Naive thymus-derived CD4-positive, alpha-beta T cell (primary cell): ENCODE measurements around the gene KAT8. TPM values are rescaled to one million over a fixed set of nuclear protein-coding genes. Genes with fewer than 3 reads are reported as not detected.

Experiments
- ATAC-seq: fragments of 150-1000 bp; cut with Tn5 transposase; 2 replicates; pipeline ENCODE4 v1.10.0; 2021; ENCODE audit warnings: mild to moderate bottlenecking, moderate library complexity
- CTCF ChIA-PET: fragments of 350-600 bp; sonication (Branson Sonifier 250); formaldehyde crosslinking; loops from one replicate; lab custom pipeline; 2021; ENCODE audit warnings: antibody characterized with exemption; lab: Charles Lee
- POLR2A ChIA-PET: fragments of 350-600 bp; sonication (Branson Sonifier 250); formaldehyde crosslinking; loops from one replicate; lab custom pipeline; 2021; ENCODE audit warnings: antibody characterized with exemption, inconsistent platforms; lab: Charles Lee
- DNase-seq, 9 donors: peaks; one replicate each; pipeline versions ENCODE4 v3.0.0 to v3.0.0-alpha.2; 2020 to 2022; ENCODE audit warnings: mixed read lengths in 1 of 9
- H3K27ac ChIP-seq: one replicate; pipeline ENCODE4 v1.7.0; 2013; ENCODE audit warnings: mild to moderate bottlenecking, low read depth, low read length, moderate library complexity
- H3K27me3 ChIP-seq, 2 donors: one replicate each; pipeline ENCODE4 v1.7.0; 2013; ENCODE audit warnings: low read length in 2 of 2, mild to moderate bottlenecking in 2 of 2, moderate library complexity in 2 of 2; ENCODE audit not compliant: control insufficient read depth in 2 of 2, insufficient read depth in 2 of 2
- H3K36me3 ChIP-seq, 3 experiments: 1 replicate in 2 of 3; 2 replicates in 1 of 3; pipeline ENCODE4 v1.7.0; 2013; ENCODE audit warnings: low read length in 3 of 3, mild to moderate bottlenecking in 3 of 3, moderate library complexity in 1 of 3; ENCODE audit not compliant: insufficient read depth in 3 of 3, control insufficient read depth in 2 of 3
- H3K4me1 ChIP-seq, 2 donors: one replicate each; pipeline ENCODE4 v1.7.0; 2013; ENCODE audit warnings: low read length in 2 of 2, mild to moderate bottlenecking in 2 of 2, moderate library complexity in 1 of 2; ENCODE audit not compliant: control insufficient read depth in 2 of 2, insufficient read depth in 2 of 2
- H3K4me3 ChIP-seq: 2 replicates; pipeline ENCODE4 v1.7.0; 2013; ENCODE audit warnings: mild to moderate bottlenecking, low read length
- H3K9me3 ChIP-seq, 3 experiments: 1 replicate in 2 of 3; 2 replicates in 1 of 3; pipeline ENCODE4 v1.7.0; 2013; ENCODE audit warnings: low read length in 3 of 3; ENCODE audit not compliant: control insufficient read depth in 2 of 3
- H3K27ac Mint-ChIP-seq, 9 donors: one replicate each; pipeline ENCODE4 v1.8.0; 2020 to 2022; ENCODE audit warnings: mixed read lengths in 9 of 9, mild to moderate bottlenecking in 8 of 9, moderate library complexity in 5 of 9, inconsistent platforms in 2 of 9
- H3K27me3 Mint-ChIP-seq, 5 donors: one replicate each; pipeline ENCODE4 v1.8.0; 2021 to 2022; ENCODE audit warnings: mixed read lengths in 5 of 5, mild to moderate bottlenecking in 1 of 5
- H3K36me3 Mint-ChIP-seq, 5 donors: one replicate each; pipeline ENCODE4 v1.8.0; 2020 to 2022; ENCODE audit warnings: mixed read lengths in 5 of 5, mild to moderate bottlenecking in 3 of 5, inconsistent platforms in 1 of 5
- H3K4me1 Mint-ChIP-seq, 7 donors: one replicate each; pipeline ENCODE4 v1.8.0; 2020 to 2022; ENCODE audit warnings: mixed read lengths in 7 of 7, mild to moderate bottlenecking in 3 of 7, inconsistent platforms in 1 of 7
- H3K4me3 Mint-ChIP-seq, 10 donors: one replicate each; pipeline ENCODE4 v1.8.0; 2020 to 2022; ENCODE audit warnings: mild to moderate bottlenecking in 10 of 10, mixed read lengths in 10 of 10, moderate library complexity in 6 of 10, inconsistent platforms in 2 of 10
- H3K9me3 Mint-ChIP-seq, 11 donors: one replicate each; pipeline ENCODE4 v1.8.0; 2020 to 2022; ENCODE audit warnings: mixed read lengths in 11 of 11, mild to moderate bottlenecking in 4 of 11, inconsistent platforms in 1 of 11, moderate library complexity in 1 of 11
- intact Hi-C, 2 donors: fragments of 100-400 bp; cut with micrococcal nuclease; formaldehyde crosslinking; loops; one replicate each; pipeline ENCODE4 v1.15.1; 2023
- polyA plus RNA-seq, 2 donors: library from polyadenylated mRNA; unstranded; fragments of 300-500 nt; fragmentation: Illumina TruSeq; gene quantifications; one replicate each; pipeline ENCODE4 v1.2.3, GENCODE V29; 2021
- total RNA-seq, 6 experiments: library from RNA in 5 of 6; stranded (reverse) in 5 of 6; gene quantifications; 1 replicate in 5 of 6; 2 replicates in 1 of 6; pipeline ENCODE4 v1.2.3 and lab custom pipeline; 2021 to 2026

Gene KAT8
- total and polyA plus RNA-seq, 7 experiments from 2014 or later, result 63.0 to 134 (median 109) TPM

DNA sequence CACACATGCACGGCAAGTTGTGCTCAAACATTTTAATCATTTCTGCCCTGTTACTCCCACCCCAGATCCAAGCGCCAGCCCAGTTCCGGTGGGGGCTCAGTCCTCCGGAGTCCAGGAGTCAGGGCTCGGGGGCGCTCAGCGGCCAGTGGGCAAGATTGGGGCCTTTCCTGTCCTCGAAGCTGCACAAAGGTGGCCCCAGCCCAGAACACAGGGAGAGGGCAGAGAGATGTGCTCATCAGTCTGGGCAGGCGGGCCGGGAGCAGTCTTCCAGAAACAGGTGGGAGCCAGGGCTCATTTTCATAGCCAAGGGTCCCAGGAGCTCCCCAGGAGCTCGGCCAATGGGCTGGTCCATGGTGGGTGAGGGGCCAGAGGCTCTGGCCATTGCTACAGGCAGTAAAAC is 14.0 kb downstream of the KAT8 start:
- no peak overlapping the region for H3K27ac ChIP-seq
- no peak for DNase-seq
- no peak overlapping the region for H3K27ac Mint-ChIP-seq

DNA sequence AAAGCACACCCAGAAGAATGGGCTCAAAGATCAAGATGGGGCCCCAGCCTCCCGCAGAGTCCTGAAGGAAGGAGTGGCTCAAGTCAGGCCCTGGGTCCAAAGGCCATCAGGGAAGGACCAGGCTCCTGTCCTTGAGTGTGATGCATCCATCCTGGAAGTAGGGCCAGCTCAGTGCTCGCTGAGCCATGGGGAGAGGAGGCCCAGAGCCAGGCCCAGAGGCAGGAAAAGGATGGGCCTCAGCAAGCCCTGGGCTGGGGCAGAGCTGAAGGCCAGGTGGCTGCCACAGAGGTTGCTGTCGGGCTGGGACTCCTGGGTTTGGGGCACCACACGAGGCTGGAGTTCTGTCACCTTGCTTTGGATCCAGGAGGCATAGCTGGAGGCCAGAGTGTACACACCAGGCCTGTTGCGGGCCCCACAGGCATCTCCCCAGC is 14.4 kb downstream of the KAT8 start:
- no peak overlapping the region for H3K27ac ChIP-seq
- H3K9me3 ChIP-seq, result no peaks in the 10 kb centered on the region
- Mint-ChIP-seq H3K9me3 (no peaks in the 10 kb centered on the region), H3K4me3 (no peak overlapping the region), H3K36me3 (peaks cover 0 to 10% (median 4%) of the 10 kb centered on the region in 5 donors), H3K27ac (no peak overlapping the region), H3K4me1 (peaks cover 3 to 14% (median 9%) of the 10 kb centered on the region in 7 donors), H3K27me3 (no peaks in the 10 kb centered on the region)
- ChIA-PET CTCF (interaction anchor here (1.1 kb wide), 1 partner anchor 20 kb away, joined by 3 read pairs; no protein-coding TSS in a partner anchor), POLR2A (interaction anchor here (0.7 to 1.9 kb wide), 2 partner anchors 10 to 71 kb away, joined by 3 to 8 read pairs; partner anchors contain the start of gene PYCARD)
- H3K36me3 ChIP-seq, result peaks cover 5 to 69% (median 8%) of the 10 kb centered on the region in 3 experiments
- ATAC-seq (no peak), DNase-seq (no peak)
- H3K4me3 ChIP-seq, result no peak overlapping the region
- intact Hi-C loops, result no loop called here
- no peaks in the 10 kb centered on the region for H3K4me1 ChIP-seq
- H3K27me3 ChIP-seq, result no peaks in the 10 kb centered on the region

More for the DNA sequence above, 14.0 kb downstream of the KAT8 start:
- ChIA-PET POLR2A (interaction anchor here (0.7 to 1.9 kb wide), 2 partner anchors 10 to 71 kb away, joined by 3 to 8 read pairs; partner anchors contain the start of gene PYCARD), CTCF (interaction anchor here (1.1 kb wide), 1 partner anchor 20 kb away, joined by 3 read pairs; no protein-coding TSS in a partner anchor)
- no peaks in the 10 kb centered on the region for H3K27me3 Mint-ChIP-seq
- no peaks in the 10 kb centered on the region for H3K9me3 Mint-ChIP-seq
- no peak overlapping the region for H3K4me3 Mint-ChIP-seq
- Histone ChIP-seq H3K9me3 (no peaks in the 10 kb centered on the region), H3K27me3 (no peaks in the 10 kb centered on the region), H3K36me3 (peaks cover 5 to 70% (median 8%) of the 10 kb centered on the region in 3 experiments), H3K4me3 (no peak overlapping the region), H3K4me1 (no peaks in the 10 kb centered on the region)
- ATAC-seq, result no peak
- peaks cover 0 to 11% (median 4%) of the 10 kb centered on the region in 5 donors for H3K36me3 Mint-ChIP-seq
- H3K4me1 Mint-ChIP-seq, result peaks cover 3 to 15% (median 9%) of the 10 kb centered on the region in 7 donors
- intact Hi-C loops, result no loop called here

DNA sequence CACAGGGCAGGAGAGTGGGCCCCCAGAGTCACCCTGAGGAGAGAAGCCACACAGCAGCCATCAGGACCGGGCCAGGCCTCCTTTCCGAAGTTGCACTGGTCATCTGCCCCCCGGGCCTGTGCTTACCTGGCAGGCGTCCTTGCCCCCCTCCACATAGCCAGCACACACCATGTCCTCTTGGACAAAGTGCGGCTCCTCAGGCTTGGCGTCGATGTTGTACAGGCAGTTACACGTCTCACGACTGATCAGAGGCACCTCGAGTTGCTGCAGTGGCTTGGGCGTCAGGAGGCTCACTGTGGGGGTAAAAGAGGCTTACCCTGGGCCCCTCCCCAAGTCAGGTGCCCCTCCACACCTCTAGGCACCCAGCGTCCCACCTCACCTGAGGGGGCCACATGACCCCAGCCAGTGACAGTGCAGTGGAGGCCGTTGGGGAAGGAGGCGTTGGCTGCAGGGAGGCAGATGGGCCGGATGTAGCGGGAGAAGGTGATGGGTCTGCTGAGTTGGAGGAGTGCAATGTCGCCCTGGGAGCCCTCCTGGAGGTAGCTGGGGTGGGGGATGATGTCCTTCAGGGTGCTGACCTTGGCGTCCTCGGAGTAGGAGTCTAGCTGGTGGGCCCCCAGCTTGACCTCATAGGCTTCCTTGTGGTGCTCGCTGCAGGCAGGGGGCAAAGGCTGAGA is 15.0 kb downstream of the KAT8 start:
- no peaks in the 10 kb centered on the region for H3K27me3 ChIP-seq
- peaks cover 5 to 63% (median 6%) of the 10 kb centered on the region in 3 experiments for H3K36me3 ChIP-seq
- H3K27ac Mint-ChIP-seq, result no peak overlapping the region
- no peak overlapping the region for H3K4me3 ChIP-seq
- intact Hi-C loops, result no loop called here
- ChIA-PET POLR2A (no interaction called here), CTCF (interaction anchor here (1.1 kb wide), 1 partner anchor 21 kb away, joined by 3 read pairs; no protein-coding TSS in a partner anchor)
- no peaks in the 10 kb centered on the region for H3K27me3 Mint-ChIP-seq
- no peak overlapping the region for H3K27ac ChIP-seq
- H3K36me3 Mint-ChIP-seq, result peaks cover 0 to 10% (median 4%) of the 10 kb centered on the region in 5 donors
- H3K4me3 Mint-ChIP-seq, result no peak overlapping the region
- H3K9me3 ChIP-seq, result no peaks in the 10 kb centered on the region
- peaks cover 3 to 14% (median 9%) of the 10 kb centered on the region in 7 donors for H3K4me1 Mint-ChIP-seq
- no peaks in the 10 kb centered on the region for H3K9me3 Mint-ChIP-seq
- no peak for ATAC-seq
- no peak for DNase-seq
- H3K4me1 ChIP-seq, result no peaks in the 10 kb centered on the region

DNA sequence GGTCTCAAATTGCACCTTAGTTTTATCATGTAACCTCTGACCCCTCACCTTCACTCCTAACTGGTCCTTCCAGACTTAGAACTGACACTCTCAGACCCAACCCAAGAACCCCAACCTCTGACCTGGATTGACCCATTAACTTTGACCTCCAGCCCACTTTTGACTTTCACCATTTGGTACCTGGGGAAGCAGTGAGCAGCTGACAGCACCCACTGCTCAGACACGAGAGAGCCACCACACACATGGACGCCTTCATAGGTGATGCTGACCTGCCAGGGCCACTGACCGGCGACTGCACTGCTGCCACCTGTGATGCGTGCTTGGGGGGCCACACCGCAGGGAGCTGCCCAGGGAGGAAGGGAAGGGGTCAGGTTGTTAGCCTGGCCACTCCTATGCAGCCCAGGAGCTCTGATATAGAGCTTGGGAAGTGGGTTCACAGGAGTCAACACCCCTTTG is 15.6 kb downstream of the KAT8 start:
- Mint-ChIP-seq H3K4me1 (peaks cover 0 to 10% (median 7%) of the 10 kb centered on the region in 7 donors), H3K9me3 (no peaks in the 10 kb centered on the region), H3K36me3 (peaks cover 0 to 6% (median 1%) of the 10 kb centered on the region in 5 donors), H3K4me3 (no peak overlapping the region), H3K27ac (peak overlapping the region in 4 of 9 donors; percentile 9 to 73 (median 34)), H3K27me3 (no peaks in the 10 kb centered on the region)
- Histone ChIP-seq H3K27me3 (no peaks in the 10 kb centered on the region), H3K9me3 (no peaks in the 10 kb centered on the region), H3K4me3 (no peak overlapping the region), H3K4me1 (no peaks in the 10 kb centered on the region), H3K27ac (no peak overlapping the region), H3K36me3 (peaks cover 0 to 57% (median 5%) of the 10 kb centered on the region in 3 experiments)
- intact Hi-C loops, result no loop called here
- no peak for ATAC-seq
- POLR2A ChIA-PET, result no interaction called here
- CTCF ChIA-PET, result interaction anchor here (0.6 kb wide), 1 partner anchor 246 kb away, joined by 3 read pairs; no protein-coding TSS in a partner anchor
- DNase-seq, result no peak

DNA sequence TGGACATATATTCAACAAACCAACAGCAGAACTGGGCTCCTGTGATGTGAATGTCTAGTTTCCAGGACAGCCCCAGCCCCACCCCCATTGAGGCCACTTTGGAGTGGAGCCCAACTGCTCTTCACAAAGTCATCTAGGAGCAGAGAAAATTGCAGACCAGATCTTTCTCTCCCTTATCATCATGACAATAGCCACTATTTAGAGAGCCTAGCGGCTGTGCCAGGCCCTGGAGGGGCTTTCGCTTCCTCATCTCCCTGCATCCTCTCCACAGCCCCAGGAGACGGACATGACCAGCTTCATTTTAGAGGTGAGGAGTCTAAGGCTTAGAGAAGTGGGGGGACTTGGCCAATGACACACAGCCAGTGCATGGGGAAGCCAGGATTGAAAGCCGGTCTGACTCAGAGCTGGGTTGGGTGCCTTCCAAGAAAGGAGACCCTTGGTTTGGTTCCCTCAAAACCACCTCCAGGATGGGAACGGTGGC is 16.7 kb downstream of the KAT8 start:
- Histone ChIP-seq H3K4me1 (no peaks in the 10 kb centered on the region), H3K9me3 (no peaks in the 10 kb centered on the region), H3K36me3 (peaks cover 0 to 46% (median 0%) of the 10 kb centered on the region in 3 experiments), H3K27me3 (no peaks in the 10 kb centered on the region), H3K4me3 (no peak overlapping the region), H3K27ac (no peak overlapping the region)
- Mint-ChIP-seq H3K9me3 (no peaks in the 10 kb centered on the region), H3K4me3 (no peak overlapping the region), H3K27me3 (no peaks in the 10 kb centered on the region), H3K27ac (peak overlapping the region in 4 of 9 donors; percentile 38 to 73 (median 50)), H3K4me1 (peaks cover 0 to 7% (median under 1%) of the 10 kb centered on the region in 7 donors), H3K36me3 (peaks cover 0 to 6% (median 1%) of the 10 kb centered on the region in 5 donors)
- DNase-seq (no peak), ATAC-seq (peak; percentile 63)
- ChIA-PET POLR2A (no interaction called here), CTCF (no interaction called here)
- intact Hi-C loops, result no loop called here

DNA sequence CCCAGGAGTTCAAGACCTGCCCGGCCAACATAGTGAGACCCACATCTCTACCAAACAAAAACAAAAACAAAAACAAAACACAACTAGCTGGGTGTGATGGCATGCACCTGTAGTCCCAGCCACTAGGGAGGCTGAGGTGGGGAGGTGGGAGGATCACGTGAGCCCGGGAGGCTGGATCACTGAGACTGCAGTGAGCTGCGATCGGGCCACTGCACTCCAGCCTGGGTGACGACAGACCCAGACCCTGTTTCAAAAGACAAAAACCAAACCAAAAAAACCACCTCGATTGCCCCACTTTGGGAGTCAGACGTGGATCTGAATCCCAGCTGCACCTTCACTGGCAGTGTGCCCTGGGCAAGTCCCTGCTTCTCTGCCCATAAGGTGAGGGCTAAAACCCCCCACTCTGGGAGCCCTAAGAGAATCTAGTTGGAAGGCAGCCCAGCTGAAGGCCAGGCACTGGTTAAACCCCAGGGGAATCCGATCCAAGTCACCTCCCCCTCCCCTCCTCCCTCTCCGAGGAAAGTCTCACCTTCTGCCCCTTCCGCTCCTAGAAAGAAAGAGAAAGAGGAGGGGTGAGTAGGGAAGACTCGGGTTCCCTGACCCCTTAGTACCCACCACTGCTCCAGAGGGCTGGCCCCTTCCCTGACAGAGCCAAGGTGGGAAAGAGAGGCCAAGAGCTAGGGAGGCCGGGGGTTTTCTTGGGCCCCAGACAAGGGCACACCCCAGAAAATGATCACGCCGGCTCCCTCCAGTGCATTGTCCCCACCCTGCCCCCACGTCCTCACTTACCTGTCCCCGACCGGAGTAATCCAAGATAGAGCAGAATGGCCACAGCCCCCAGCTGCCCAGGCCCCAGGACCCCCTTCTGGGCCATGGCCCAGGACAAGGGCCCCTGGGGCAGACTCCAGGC is 17.4 kb downstream of the KAT8 start:
- ChIA-PET POLR2A (no interaction called here), CTCF (no interaction called here)
- Mint-ChIP-seq H3K4me3 (no peak overlapping the region), H3K27me3 (no peaks in the 10 kb centered on the region), H3K36me3 (peaks cover 0 to 6% (median 1%) of the 10 kb centered on the region in 5 donors), H3K9me3 (no peaks in the 10 kb centered on the region), H3K4me1 (peaks cover 0 to 7% (median 0%) of the 10 kb centered on the region in 7 donors), H3K27ac (no peak overlapping the region)
- ATAC-seq (no peak), DNase-seq (no peak)
- no peak overlapping the region for H3K4me3 ChIP-seq
- no peaks in the 10 kb centered on the region for H3K9me3 ChIP-seq
- H3K27ac ChIP-seq, result no peak overlapping the region
- H3K36me3 ChIP-seq, result peaks cover 0 to 39% (median 0%) of the 10 kb centered on the region in 3 experiments
- intact Hi-C loops, result no loop called here
- H3K4me1 ChIP-seq, result no peaks in the 10 kb centered on the region
- no peaks in the 10 kb centered on the region for H3K27me3 ChIP-seq
